ENCODE measurements around the gene MAD2L1BP. TPM values are rescaled to one million over a fixed set of nuclear protein-coding genes. Genes with fewer than 3 reads are reported as not detected.

Gene MAD2L1BP
- total RNA-seq, 1 donor from 2014 or later: 33.3 TPM

DNA sequence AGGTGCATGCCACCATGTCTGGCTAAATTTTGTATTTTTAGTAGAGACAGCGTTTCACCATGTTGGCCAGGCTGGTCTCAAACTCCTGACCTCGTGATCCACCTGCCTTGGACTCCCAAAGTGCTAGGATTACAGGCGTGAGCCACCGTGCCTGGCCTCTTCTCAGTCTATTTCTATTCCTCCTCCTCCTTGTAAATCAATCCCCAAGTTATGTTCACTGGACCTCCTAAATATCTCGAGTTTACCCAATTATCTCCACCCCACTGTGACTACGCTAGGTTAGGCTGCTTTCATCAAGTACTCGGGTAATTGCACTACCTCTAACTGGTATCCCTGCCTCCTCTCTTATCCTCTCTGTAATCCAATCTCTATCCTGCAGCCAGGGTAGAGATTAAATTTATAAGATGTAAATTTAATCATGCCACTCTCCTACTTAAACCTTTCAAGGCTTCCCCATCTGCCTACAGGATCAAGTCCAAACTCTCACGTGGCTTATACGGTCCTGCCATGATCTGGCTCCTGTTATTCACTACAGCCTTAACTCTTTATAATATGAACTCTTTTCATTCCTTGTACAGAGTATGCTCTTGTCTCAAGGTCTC, 837 bp upstream of the MAD2L1BP start:
- Mint-ChIP-seq H3K9me3 (no peaks in the 10 kb centered on the region), H3K27me3 (no peaks in the 10 kb centered on the region), H3K4me3 (peak overlapping the region; percentile 100), H3K27ac (peak overlapping the region; percentile 92), H3K4me1 (ENCODE audit: unreplicated experiment) (peaks cover 40% of the 10 kb centered on the region), H3K36me3 (peaks cover 5% of the 10 kb centered on the region)
- no peak for DNase-seq (ENCODE audit: extremely low spot score, unreplicated experiment)
- TF ChIP-seq, protein P1, sequence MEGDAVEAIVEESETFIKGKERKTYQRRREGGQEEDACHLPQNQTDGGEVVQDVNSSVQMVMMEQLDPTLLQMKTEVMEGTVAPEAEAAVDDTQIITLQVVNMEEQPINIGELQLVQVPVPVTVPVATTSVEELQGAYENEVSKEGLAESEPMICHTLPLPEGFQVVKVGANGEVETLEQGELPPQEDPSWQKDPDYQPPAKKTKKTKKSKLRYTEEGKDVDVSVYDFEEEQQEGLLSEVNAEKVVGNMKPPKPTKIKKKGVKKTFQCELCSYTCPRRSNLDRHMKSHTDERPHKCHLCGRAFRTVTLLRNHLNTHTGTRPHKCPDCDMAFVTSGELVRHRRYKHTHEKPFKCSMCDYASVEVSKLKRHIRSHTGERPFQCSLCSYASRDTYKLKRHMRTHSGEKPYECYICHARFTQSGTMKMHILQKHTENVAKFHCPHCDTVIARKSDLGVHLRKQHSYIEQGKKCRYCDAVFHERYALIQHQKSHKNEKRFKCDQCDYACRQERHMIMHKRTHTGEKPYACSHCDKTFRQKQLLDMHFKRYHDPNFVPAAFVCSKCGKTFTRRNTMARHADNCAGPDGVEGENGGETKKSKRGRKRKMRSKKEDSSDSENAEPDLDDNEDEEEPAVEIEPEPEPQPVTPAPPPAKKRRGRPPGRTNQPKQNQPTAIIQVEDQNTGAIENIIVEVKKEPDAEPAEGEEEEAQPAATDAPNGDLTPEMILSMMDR (conservative IDR thresholded peaks at IDR 0.05): no peak

DNA sequence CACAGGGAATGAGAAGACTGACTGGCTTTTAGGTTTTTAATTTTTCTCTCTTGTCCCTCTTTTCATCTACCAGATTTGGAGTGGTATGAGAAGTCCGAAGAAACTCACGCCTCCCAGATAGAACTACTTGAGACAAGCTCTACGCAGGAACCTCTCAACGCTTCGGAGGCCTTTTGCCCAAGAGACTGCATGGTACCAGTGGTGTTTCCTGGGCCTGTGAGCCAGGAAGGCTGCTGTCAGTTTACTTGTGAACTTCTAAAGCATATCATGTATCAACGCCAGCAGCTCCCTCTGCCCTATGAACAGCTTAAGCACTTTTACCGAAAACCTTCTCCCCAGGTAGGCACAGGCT, 644 bp downstream of the MAD2L1BP start:
- TF ChIP-seq, protein P1 (conservative IDR thresholded peaks at IDR 0.05): no peak
- DNase-seq (ENCODE audit: extremely low spot score, unreplicated experiment): no peak
- Mint-ChIP-seq H3K9me3 (no peaks in the 10 kb centered on the region), H3K4me3 (peak overlapping the region; percentile 100), H3K27ac (peak overlapping the region; percentile 92), H3K27me3 (no peaks in the 10 kb centered on the region), H3K36me3 (peaks cover 14% of the 10 kb centered on the region), H3K4me1 (ENCODE audit: unreplicated experiment) (peaks cover 42% of the 10 kb centered on the region)

DNA sequence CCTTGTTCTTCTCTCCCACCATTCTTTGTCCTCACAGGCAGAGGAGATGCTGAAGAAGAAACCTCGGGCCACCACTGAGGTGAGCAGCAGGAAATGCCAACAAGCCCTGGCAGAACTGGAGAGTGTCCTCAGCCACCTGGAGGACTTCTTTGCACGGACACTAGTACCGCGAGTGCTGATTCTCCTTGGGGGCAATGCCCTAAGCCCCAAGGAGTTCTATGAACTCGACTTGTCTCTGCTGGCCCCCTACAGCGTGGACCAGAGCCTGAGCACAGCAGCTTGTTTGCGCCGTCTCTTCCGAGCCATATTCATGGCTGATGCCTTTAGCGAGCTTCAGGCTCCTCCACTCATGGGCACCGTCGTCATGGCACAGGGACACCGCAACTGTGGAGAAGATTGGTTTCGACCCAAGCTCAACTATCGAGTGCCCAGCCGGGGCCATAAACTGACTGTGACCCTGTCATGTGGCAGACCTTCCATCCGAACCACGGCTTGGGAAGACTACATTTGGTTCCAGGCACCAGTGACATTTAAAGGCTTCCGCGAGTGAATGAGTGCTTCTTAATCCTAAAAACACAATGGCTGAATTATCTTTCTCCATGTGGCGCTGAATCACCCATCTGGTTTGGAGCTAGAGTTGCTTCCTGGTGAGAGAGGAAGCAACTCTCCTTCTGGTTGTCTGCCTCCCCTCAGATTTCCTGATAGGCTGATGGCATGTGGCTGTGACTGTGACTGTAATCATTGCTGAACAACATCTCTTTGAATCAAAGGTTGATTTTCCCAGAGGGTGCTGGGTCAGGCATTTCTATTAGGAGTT, 4.6 kb downstream of the MAD2L1BP start:
- DNase-seq (ENCODE audit: extremely low spot score, unreplicated experiment): no peak
- Mint-ChIP-seq H3K4me3 (peak overlapping the region; percentile 41), H3K9me3 (no peaks in the 10 kb centered on the region), H3K36me3 (peaks cover 26% of the 10 kb centered on the region), H3K27me3 (no peaks in the 10 kb centered on the region), H3K27ac (no peak overlapping the region), H3K4me1 (ENCODE audit: unreplicated experiment) (peaks cover 47% of the 10 kb centered on the region)
- TF ChIP-seq, protein P1 (conservative IDR thresholded peaks at IDR 0.05): no peak

DNA sequence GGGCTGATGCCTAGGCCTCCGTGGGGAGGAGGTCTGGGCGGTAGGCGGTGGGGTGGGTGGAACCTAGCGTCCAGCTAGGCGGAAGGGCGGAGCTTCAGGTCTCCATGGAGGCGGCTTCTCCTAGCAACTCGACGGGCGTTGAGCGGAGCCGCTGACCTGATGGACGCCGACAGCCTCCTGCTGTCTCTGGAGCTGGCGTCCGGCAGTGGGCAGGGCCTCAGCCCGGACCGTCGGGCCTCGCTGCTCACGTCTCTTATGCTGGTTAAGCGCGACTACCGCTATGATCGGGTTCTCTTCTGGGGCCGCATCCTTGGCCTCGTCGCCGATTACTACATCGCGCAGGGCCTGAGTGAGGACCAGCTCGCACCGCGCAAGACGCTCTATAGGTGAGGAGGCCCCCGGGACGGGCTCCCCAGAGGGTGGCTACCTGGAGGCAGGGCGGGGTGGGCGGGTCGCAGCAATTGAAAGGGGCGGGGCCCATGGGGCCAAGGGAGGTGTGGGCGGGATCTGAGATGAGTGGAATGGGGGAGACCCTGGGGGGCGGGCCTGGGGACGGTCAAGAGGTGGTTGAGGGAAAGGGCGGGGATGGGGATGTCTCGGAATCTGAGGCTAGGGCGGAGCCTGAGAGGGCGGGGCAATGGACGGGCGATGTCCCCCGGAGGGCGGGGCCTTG, 9.4 kb downstream of the MAD2L1BP start, which contains the start of gene RSPH9:
TSS of gene RSPH9 (plus strand) at position 97 of the 673 bp plus-strand sequence. CDS start at position 160, 63 bp downstream.
- DNase-seq (ENCODE audit: extremely low spot score, unreplicated experiment): peak; percentile 79
- H3K27me3 Mint-ChIP-seq: peaks cover 3% of the 10 kb centered on the region
- no peak within 1 kb of the TSS for H3K27ac Mint-ChIP-seq
- peaks cover 25% of the 10 kb centered on the region for H3K4me1 Mint-ChIP-seq (ENCODE audit: unreplicated experiment)
- no peaks in the 10 kb centered on the region for H3K9me3 Mint-ChIP-seq
- H3K4me3 Mint-ChIP-seq: peak within 1 kb of the TSS; percentile 87
- H3K36me3 Mint-ChIP-seq: peaks cover 18% of the 10 kb centered on the region
- TF ChIP-seq, protein P1 (conservative IDR thresholded peaks at IDR 0.05): no peak

DNA sequence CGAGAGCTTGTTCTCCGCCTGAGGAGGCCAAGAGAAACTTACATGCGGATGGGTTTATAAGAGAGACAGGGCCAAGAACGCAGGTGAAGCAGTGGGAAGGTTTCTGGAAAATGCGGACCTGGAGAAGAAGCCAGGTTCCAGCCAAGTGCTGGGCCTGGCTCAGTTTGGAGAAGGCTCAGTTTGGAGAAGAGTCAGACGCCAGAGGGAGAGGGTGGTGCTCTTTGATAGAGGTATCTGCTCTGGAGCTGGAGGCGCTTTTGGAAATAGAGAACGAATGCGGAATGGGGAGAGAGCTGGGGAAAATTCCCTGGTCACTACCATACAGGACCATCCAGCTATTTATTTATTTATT, 9.9 kb downstream of the MAD2L1BP start:
- TF ChIP-seq, protein P1 (conservative IDR thresholded peaks at IDR 0.05): no peak
- H3K9me3 Mint-ChIP-seq: no peaks in the 10 kb centered on the region
- peaks cover 20% of the 10 kb centered on the region for H3K4me1 Mint-ChIP-seq (ENCODE audit: unreplicated experiment)

More for the DNA sequence above, 9.9 kb downstream of the MAD2L1BP start:
- no peak for DNase-seq (ENCODE audit: extremely low spot score, unreplicated experiment)
- Mint-ChIP-seq H3K27ac (no peak overlapping the region), H3K4me3 (peak overlapping the region; percentile 87), H3K36me3 (peaks cover 13% of the 10 kb centered on the region), H3K27me3 (peaks cover 3% of the 10 kb centered on the region)
